ENCODE data around the gene ALG1. TPM values are rescaled to one million over a fixed set of nuclear protein-coding genes. Genes with fewer than 3 reads are reported as not detected.
"Not testable (repeated sequence)": the region's sequence is repeated elsewhere in the genome, so short reads cannot be mapped to it uniquely, and the experiment has no call there.

The ALG1 gene
- total RNA-seq, 1 donor from 2014 or later = 31.2 TPM

DNA sequence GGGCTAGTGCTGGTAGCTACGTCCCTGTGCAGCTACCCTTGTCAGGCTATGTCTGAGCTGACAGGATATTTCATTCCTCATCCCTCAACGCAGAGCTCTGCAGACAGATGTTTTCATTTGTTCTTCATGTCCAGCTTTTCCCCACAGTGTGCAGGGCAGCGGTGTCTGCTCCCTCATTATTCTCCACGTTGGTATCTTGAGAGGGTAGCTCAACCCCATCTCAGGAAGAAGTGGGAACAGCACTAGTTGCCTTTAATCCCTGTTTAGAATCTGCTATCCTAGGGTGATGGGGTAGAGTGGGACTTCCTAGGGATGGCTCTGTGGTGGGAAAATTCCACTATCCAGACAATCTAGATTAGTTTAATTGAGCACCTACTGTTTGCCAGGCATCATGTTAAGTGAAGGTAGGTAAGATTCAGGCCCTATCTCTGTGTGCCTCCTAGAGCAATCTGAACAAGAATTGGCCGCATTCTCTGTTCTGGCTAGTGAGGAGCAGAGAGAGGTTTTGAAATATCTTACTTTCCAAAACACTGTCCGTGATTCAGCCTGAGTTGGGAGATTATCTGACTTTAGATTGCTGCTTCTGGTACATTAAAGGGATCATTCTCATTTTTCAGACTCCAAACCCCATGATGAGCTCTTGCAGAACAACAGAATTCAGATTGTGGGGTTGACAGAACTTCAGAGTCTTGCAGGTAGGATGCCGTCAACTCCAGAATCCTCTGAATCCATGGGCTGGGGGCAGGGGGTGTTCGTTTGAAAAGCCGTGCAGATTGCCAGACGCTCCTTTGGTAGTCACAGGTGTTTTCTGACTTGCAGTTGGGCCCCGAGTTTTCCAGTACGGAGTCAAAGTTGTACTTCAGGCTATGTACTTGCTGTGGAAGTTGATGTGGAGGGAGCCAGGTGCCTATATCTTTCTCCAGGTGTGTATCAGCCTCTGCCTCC, 963 bp downstream of the ALG1 start:
- no peak for DNase-seq (ENCODE audit: low read depth in 2 of 2)

GRCh38 chr16:5073279-5073629, 1.6 kb downstream of the ALG1 start:
- no peak for DNase-seq (ENCODE audit: low read depth in 2 of 2)

GRCh38 chr16:5073771-5074170, 2.1 kb downstream of the ALG1 start:
- DNase-seq (ENCODE audit: low read depth in 2 of 2) = not testable (repeated sequence)

GRCh38 chr16:5075637-5076036, 4.0 kb downstream of the ALG1 start:
- DNase-seq (ENCODE audit: low read depth in 2 of 2) = no peak

DNA sequence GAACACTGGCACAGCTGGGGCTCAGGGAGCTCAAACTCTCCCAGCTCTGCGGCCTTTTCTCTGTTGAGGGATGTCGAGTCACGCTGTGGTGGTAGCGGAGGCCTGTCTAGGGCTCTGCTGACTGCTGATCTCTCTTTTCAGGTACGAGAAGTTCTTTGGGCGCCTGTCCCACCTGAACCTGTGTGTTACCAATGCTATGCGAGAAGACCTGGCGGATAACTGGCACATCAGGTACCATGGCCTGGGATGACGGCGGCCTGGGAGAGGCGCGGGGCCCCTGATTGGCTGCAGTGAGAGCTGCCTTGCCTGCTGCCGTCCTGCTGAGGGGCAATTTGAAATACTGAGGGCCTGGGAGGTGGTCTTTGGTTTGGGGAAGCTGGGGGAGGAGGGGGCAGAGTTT, 5.7 kb downstream of the ALG1 start:
- no peak for DNase-seq (ENCODE audit: low read depth in 2 of 2)

DNA sequence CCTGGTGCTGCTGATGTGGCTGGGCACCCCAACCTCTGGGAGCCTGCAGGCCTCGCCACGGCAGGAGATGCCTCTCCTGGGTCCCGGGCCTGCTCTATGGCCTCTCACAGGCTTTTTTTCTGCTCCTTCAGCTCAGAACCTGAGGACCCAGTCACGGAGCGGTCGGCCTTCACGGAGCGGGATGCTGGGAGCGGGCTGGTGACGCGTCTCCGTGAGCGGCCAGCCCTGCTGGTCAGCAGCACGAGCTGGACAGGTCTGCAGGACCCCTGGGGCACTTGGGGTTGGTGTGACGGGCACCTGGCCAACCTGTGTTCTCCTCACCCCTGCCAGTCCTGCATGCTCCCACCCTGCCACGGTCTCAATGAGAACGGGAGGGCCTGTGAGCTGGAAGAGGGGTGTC, 7.0 kb downstream of the ALG1 start:
- no peak for DNase-seq (ENCODE audit: low read depth in 2 of 2)

DNA sequence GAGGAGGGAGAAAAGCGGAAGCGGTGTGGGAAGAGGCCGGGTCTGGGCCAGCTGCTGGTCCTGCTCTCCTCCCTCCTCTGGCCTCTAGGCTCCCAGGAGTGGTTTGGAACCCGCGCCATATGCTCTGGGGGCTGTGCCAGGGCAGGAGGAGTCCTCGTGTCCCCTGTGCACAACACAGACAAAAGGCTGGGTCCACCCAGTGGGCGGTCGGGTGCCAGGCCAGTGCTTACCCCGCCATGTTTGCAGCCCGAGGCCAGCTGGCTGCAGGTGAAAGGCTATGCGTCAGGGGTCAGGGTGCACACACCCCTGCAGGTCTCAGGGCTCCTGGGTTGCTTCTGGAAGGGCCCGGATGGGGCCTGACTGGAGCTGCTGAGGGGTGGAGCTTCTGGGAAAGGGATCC, 8.8 kb downstream of the ALG1 start:
- not testable (repeated sequence) for DNase-seq (ENCODE audit: low read depth in 2 of 2)

GRCh38 chr16:5080996-5081395, 9.4 kb downstream of the ALG1 start:
- DNase-seq (ENCODE audit: low read depth in 2 of 2) = not testable (repeated sequence)

- DNase-seq (ENCODE audit: low read depth in 2 of 2) = not testable (repeated sequence)
Observed at GRCh38 chr16:5083646-5084045, 12.0 kb downstream of the ALG1 start.

GRCh38 chr16:5084099-5084731, 12.6 kb downstream of the ALG1 start:
- not testable (repeated sequence) for DNase-seq (ENCODE audit: low read depth in 2 of 2)

DNA sequence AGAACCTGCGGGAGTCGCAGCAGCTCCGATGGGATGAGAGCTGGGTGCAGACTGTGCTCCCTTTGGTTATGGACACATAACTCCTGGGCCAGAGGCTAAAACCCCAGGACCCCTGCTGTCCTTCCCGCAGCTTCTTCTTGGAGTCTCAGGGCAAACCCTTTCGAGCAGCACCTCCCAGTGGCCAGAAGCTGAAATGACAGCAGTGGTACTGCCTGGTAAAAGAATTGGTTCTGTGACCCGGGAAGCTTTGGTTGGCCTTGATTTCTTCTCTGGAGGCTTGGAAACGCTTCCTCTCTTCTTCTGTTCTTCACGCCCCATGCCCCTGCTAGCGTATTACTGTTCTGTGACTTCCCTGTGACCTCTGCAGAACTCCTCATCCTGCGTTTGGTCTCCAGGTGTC, 13.2 kb downstream of the ALG1 start:
- DNase-seq (ENCODE audit: low read depth in 2 of 2) = peak; percentile 65 to 68

DNA sequence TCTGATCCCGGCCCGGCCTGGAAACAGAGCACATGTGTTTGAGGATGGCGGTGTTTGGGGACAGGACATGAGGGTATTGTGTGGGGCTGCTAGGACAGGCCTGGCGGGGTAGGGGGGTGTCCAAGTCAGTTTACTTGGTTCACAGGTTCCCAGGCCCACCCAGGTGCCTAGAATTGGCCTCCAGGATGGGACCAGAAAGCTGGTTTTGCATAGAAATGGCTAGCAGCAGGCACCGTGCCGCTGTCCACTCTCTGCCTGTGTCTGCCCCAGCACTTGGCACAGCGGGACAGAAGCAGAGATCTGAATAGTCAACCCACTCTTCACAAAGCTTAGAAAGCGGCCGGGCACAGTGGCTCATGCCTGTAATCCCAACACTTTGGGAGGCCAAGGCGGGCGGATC, 14.1 kb downstream of the ALG1 start:
- DNase-seq (ENCODE audit: low read depth in 2 of 2) = not testable (repeated sequence)

DNA sequence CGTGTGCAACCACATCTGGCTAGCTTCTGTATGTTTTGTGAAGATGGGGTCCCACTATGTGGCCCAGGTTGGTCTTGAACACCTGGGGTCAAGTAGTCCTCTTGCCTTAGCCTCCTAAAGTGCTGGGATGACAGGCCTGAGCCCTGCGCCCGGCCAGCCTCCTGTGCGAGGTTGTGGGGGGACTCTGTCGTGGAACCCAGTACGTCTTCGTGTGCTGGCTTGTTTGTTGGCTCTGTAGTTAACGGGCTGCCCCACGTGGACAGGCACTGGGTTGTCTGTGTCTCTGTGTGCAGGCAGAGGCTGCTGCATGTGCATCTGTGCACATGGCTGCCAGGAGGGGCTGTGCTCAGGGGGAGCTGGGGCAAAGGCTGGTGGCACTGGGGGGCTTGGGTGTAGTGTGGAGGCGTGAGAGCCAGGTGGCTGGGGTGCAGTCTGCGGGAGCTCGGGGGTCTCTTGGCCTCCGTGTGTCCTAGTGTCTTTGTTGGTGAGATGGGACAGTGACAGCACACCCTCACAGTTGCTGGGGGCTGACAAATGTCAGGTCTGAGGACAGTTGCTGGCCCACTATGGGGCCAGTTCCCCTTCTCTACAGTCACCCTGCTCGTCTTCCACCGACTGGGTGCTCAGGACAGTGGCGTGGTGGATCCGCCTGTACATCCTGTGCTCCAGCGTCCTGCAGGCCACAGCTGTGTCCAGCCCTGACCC, 16.6 kb downstream of the ALG1 start:
- not testable (repeated sequence) for DNase-seq (ENCODE audit: low read depth in 2 of 2)

GRCh38 chr16:5088936-5089335, 17.3 kb downstream of the ALG1 start:
- DNase-seq (ENCODE audit: low read depth in 2 of 2) = not testable (repeated sequence)

DNA sequence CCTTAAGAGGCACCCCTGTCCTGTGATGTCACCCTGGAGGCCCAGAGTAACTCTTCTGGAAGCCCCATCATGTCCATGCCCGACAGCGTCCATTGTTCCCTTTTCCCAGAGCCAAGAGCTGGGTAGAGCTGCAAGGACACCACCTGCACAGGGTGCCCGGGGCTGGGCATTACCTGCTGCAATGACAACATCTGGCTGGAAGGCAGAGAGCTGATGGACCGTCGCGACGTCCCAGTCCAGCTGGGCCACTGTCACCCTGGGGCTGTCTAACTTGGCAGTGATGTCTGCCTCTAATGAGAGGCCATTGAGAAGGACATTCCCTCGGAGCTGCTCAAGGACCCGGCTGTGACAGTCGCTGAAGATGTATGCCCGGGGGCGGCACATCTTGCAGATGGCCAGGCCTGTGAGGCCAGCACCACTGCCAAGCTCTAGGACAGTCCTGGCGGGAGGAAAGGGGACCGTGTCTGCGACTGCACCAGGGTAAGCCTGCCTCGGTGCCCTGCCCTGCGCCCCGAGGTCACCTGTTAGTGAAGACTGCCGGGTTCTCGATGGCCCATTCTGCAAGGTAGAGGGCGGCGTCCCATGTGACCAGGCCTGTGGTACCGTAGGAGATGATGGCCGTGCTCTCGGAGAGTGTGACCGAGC, 18.4 kb downstream of the ALG1 start:
- DNase-seq (ENCODE audit: low read depth in 2 of 2) = not testable (repeated sequence)

- DNase-seq (ENCODE audit: low read depth in 2 of 2) = not testable (repeated sequence)
Observed at GRCh38 chr16:5090592-5090991, 18.9 kb downstream of the ALG1 start.

DNA sequence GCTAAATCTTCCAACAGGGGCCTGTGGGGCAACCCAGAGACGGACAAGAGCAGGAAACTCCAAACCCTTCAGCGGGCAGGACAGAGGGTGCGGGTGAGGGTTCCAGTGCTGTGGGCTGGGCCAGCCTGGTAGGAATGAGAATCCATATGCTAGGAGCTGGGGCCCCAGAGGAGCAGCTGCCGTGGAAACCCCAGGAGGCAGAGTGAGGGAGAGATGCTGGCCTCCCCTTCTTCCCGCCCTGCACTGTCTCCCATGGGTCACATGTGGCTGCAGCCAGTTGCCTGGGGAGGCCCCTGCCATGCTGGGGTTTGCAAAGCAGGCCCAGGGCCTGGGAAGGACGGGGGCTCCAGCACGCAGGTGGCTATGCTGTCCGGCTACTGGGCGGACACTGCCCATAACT, 21.4 kb downstream of the ALG1 start:
- DNase-seq (ENCODE audit: low read depth in 2 of 2) = not testable (repeated sequence)

GRCh38 chr16:5093746-5094145, 22.1 kb downstream of the ALG1 start:
- DNase-seq (ENCODE audit: low read depth in 2 of 2) = not testable (repeated sequence)

- not testable (repeated sequence) for DNase-seq (ENCODE audit: low read depth in 2 of 2)
Observed at GRCh38 chr16:5095145-5095830, 23.6 kb downstream of the ALG1 start.

- not testable (repeated sequence) for DNase-seq (ENCODE audit: low read depth in 2 of 2)
Observed at GRCh38 chr16:5096437-5097060, 24.9 kb downstream of the ALG1 start.

DNA sequence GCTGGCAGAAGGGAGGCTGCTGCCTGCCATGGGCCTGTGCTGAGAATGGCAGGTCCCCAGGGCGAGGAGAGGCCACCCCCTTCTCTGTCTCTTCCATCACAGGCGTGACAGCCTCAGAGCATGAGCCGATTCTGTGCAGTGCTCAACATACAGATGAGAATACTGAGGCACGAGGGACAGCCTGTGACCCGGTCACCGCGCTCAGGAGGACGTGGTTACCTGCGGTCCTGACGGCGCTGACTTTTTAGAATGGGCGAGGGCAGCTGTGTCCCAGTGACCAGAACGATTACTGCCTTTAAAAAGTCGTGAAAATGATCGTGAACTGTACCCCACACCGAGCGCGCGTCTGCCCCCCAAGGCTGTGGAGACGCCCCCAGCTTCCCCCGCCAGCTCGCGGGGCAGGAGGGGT, 25.4 kb downstream of the ALG1 start:
- peak; percentile 12 to 30 for DNase-seq (ENCODE audit: low read depth in 2 of 2)
